Measurements from ENCODE around the gene HMGXB3. TPM values are rescaled to one million over a fixed set of nuclear protein-coding genes. Genes with fewer than 3 reads are reported as not detected.

HMGXB3 gene
- total RNA-seq, 4 donors from 2014 or later = 35.5 to 70.2 (median 41.1) TPM

DNA sequence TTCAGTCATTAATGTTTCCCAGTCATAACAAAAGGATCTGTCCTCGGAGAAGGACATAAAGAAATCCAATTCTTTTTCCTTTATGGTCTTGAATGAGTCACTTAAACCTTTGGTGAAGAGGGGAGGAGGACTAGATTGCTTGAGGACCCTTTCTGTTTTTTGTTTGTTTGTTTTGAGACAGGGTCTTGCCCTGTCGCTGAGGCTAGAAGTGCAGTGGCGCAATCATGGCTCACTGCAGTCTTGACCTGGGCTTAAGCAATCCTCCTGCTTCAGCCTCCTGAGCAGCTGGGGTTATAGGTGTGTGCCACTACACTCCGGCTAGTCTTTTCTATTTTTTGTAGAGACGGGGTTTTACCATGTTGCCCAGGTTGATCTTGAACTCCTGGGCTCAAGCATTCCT lies 12.4 kb upstream of the HMGXB3 start:
- TF ChIP-seq POLR2A (IDR thresholded peaks at IDR 0.05) = no peak
- TF ChIP-seq, protein P1, sequence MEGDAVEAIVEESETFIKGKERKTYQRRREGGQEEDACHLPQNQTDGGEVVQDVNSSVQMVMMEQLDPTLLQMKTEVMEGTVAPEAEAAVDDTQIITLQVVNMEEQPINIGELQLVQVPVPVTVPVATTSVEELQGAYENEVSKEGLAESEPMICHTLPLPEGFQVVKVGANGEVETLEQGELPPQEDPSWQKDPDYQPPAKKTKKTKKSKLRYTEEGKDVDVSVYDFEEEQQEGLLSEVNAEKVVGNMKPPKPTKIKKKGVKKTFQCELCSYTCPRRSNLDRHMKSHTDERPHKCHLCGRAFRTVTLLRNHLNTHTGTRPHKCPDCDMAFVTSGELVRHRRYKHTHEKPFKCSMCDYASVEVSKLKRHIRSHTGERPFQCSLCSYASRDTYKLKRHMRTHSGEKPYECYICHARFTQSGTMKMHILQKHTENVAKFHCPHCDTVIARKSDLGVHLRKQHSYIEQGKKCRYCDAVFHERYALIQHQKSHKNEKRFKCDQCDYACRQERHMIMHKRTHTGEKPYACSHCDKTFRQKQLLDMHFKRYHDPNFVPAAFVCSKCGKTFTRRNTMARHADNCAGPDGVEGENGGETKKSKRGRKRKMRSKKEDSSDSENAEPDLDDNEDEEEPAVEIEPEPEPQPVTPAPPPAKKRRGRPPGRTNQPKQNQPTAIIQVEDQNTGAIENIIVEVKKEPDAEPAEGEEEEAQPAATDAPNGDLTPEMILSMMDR (IDR thresholded peaks at IDR 0.05) = no peak

DNA sequence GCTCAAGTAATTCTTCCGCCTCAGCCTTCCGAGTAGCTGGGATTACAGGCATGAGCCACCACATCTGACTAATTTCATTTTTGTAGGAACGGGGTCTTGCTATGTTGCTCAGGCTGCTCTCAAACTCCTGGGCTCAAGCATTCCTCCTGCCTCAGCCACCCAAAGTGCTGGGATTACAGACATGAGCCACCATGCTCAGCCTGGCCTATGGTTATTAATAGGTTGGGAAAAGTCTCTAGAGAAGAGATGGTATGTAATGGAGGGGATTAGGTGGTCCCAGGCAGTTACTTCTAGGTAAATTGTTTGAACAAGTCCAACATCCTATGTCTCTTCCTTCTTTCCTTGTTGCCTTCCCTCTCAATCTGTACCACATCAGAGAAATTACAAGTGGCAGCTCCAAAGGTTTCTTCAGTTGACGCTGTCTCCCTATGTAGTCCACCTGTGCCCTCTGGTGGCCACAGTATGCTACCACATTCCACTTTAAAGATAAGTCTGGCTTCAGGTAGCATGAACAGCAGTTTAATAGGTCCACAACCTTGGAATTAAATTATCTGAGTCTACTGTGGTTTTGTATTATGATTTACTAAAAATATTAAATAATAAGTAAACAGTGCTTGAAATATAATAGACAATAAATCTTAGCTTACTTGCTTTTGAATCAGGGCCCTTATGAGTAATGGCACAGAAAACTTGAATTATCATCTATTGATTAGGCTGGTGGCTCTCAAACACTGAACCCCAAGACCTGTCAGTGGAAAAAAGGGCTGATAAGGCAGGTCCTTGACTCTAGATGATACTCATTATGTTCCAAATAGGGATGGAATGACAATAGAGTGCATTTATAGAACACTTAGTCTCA lies 9.8 kb upstream of the HMGXB3 start:
- WGBS, 2 donors = 67 to 69% methylated on average over 4 of the region's 4 CpGs
- Histone ChIP-seq H3K27ac (no peak overlapping the region), H3K4me1 (peaks cover 14 to 17% of the 10 kb centered on the region in 2 donors), H3K4me3 (replicated peaks in 1 of 3) (no peak overlapping the region), H3K27me3 (no peaks in the 10 kb centered on the region), H3K9me3 (no peaks in the 10 kb centered on the region), H3K36me3 (no peaks in the 10 kb centered on the region)
- no peak for TF ChIP-seq POLR2A (IDR thresholded peaks at IDR 0.05)
- TF ChIP-seq, protein P1 (IDR thresholded peaks at IDR 0.05) = peak; percentile 80 to 96 (median 93)
- peak; percentile 83 to 86 for DNase-seq
- intact Hi-C loops (cut with DNase I) = loop anchor here (10.0 kb wide), 1 partner anchor 356 kb away; no protein-coding TSS in a partner anchor

More for the DNA sequence above, 12.4 kb upstream of the HMGXB3 start:
- peaks cover 11 to 15% of the 10 kb centered on the region in 2 donors for H3K4me1 ChIP-seq
- no peak for DNase-seq
- no peak overlapping the region for H3K27ac ChIP-seq
- no peaks in the 10 kb centered on the region for H3K9me3 ChIP-seq
- no peak overlapping the region for H3K4me3 ChIP-seq (replicated peaks in 1 of 3)
- no peaks in the 10 kb centered on the region for H3K27me3 ChIP-seq
- WGBS, 2 donors = 77 to 86% methylated on average over 5 of the region's 5 CpGs
- H3K36me3 ChIP-seq = no peaks in the 10 kb centered on the region
- intact Hi-C loops (cut with DNase I) = loop anchor here (5.0 kb wide), 1 partner anchor 151 kb away; no protein-coding TSS in a partner anchor

DNA sequence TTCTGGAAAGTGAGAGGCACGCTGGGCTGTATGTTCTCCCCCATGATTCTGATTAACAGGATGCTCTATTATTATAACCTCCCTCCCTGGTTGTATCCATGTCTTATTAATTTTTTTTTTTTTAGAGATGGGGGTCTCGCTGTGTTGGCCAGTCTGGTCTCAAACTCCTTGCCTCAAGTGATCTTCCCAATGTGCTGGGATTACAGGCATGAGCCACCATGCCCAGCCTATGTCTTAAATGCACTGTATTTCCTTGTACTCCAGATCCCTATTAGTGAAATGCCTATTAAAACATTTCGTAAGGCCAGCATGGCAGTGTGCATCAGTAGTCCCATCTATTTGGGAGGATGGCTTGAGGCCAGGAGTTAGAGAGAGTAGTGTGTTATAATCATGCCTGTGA lies 7.1 kb upstream of the HMGXB3 start:
- Histone ChIP-seq H3K27me3 (no peaks in the 10 kb centered on the region), H3K4me1 (peaks cover 14 to 17% of the 10 kb centered on the region in 2 donors), H3K36me3 (no peaks in the 10 kb centered on the region), H3K9me3 (no peaks in the 10 kb centered on the region), H3K4me3 (replicated peaks in 1 of 3) (no peak overlapping the region), H3K27ac (no peak overlapping the region)
- WGBS, 2 donors = 95 to 96% methylated on average over 3 of the region's 3 CpGs
- TF ChIP-seq, protein P1 (IDR thresholded peaks at IDR 0.05) = no peak
- TF ChIP-seq POLR2A (IDR thresholded peaks at IDR 0.05) = no peak
- intact Hi-C loops (cut with DNase I) = loop anchor here (10.0 kb wide), 1 partner anchor 359 kb away; no protein-coding TSS in a partner anchor
- no peak for DNase-seq

DNA sequence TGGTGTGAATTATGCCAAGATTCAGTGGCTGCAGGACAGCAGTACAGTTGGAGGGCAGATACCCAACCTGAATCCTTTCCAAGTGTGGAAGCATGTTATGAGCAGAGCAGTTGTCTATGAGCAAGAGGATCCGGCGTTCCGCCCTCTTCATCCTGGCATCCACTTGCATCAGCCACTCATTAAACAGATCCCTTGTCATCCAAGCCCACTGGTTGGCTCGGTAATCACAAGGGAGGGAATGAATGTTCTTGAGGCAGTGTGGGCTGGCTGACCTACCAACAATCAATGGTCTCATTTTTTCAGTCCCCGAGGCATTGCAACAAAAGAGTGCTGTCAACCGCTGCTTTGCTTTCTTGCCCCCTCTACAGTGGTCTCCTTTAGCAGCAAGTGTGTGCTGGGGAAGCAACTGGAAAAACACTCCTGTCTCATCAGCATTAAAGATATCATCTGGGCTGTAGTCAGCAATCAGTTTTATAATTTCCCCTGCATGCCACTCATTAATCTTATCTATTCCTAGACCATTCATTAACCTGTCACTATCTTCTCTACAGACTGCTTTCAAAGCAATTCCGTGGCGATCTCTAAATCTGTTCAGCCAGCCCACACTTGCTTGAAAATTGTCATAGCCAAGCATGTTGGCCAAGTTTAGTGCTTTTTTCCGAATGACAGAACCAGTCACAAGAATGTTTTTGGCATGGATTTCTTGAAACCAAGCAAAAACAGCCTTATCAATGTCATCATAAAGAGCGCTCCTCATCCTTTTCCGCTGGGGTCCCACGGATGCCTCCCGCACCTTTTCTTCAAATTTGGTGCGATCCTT lies 4.9 kb upstream of the HMGXB3 start:
- Histone ChIP-seq H3K4me1 (peaks cover 18 to 25% of the 10 kb centered on the region in 2 donors), H3K9me3 (no peaks in the 10 kb centered on the region), H3K27ac (no peak overlapping the region), H3K4me3 (replicated peaks in 1 of 3) (no peak overlapping the region), H3K36me3 (no peaks in the 10 kb centered on the region), H3K27me3 (no peaks in the 10 kb centered on the region)
- DNase-seq = no peak
- 93 to 94% methylated on average over 11 to 14 of the region's 14 CpGs for WGBS, 2 donors
- TF ChIP-seq, protein P1 (IDR thresholded peaks at IDR 0.05) = no peak
- no peak for TF ChIP-seq POLR2A (IDR thresholded peaks at IDR 0.05)
- intact Hi-C loops (cut with DNase I) = loop anchor here (10.0 kb wide), 1 partner anchor 361 kb away; no protein-coding TSS in a partner anchor

Measured in thyroid gland (tissue), 4 donors.